Bronchial epithelial cell (primary cell): ENCODE data around the gene HDAC10. TPM values are rescaled to one million over a fixed set of nuclear protein-coding genes. Genes with fewer than 3 reads are reported as not detected.

Experiments
- DNase-seq: peaks from one replicate; pipeline ENCODE4 v3.0.0-alpha.2; 2010; ENCODE audit warnings: low read depth
- FAIRE-seq: peaks from 2 replicates; lab custom pipeline; 2011; peaks lifted over from hg19 to GRCh38; lab: Jason Lieb, UNC
- H3K27me3 ChIP-seq: 2 replicates; pipeline ENCODE4 v1.5.1; 2011; ENCODE audit warnings: low read length; ENCODE audit not compliant: control insufficient read depth, insufficient read depth
- H3K36me3 ChIP-seq: 2 replicates; pipeline ENCODE4 v1.5.1; 2011; ENCODE audit warnings: low read length; ENCODE audit not compliant: control insufficient read depth, insufficient read depth
- H3K4me3 ChIP-seq: 2 replicates; pipeline ENCODE4 v1.5.1; 2011; ENCODE audit warnings: mild to moderate bottlenecking, low read depth, low read length, control low read depth
- total RNA-seq: library from RNA; depleted of rRNA; stranded (reverse); fragments of >200 nt; gene quantifications from 2 replicates; pipeline ENCODE4 v1.2.1, GENCODE V29; 2014
- TF ChIP-seq, protein P1 (sequence below): IDR thresholded peaks from 2 replicates; pipeline ENCODE4 v1.5.1; 2011; ENCODE audit warnings: mild to moderate bottlenecking, moderate library complexity, low read length, control low read depth, inconsistent platforms; ENCODE audit not compliant: insufficient read depth, severe bottlenecking

Gene HDAC10
- total RNA-seq, 1 donor from 2014 or later, result 9.7 TPM

DNA sequence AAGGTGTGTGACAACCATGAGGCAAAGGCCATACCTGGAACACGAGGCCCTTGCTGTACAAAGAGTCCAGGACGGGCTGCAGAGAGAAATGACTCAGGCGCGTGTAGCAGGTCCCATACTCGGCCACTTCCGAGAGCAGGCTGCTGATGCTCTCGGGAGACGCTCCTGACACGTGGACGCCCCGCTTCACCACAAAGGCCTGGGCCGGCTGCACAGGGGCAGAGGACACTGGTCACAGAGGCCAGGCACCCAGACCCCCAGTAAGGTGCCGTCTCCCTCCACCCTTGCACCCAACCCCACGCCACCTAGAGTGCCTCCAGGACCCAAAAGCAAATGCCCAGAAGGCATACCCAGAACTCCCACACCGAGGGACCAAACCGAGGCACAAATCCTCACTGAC, 21.7 kb downstream of the HDAC10 start:
- TF ChIP-seq, protein P1, sequence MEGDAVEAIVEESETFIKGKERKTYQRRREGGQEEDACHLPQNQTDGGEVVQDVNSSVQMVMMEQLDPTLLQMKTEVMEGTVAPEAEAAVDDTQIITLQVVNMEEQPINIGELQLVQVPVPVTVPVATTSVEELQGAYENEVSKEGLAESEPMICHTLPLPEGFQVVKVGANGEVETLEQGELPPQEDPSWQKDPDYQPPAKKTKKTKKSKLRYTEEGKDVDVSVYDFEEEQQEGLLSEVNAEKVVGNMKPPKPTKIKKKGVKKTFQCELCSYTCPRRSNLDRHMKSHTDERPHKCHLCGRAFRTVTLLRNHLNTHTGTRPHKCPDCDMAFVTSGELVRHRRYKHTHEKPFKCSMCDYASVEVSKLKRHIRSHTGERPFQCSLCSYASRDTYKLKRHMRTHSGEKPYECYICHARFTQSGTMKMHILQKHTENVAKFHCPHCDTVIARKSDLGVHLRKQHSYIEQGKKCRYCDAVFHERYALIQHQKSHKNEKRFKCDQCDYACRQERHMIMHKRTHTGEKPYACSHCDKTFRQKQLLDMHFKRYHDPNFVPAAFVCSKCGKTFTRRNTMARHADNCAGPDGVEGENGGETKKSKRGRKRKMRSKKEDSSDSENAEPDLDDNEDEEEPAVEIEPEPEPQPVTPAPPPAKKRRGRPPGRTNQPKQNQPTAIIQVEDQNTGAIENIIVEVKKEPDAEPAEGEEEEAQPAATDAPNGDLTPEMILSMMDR, result no peak
- FAIRE-seq, result no peak
- DNase-seq, result no peak
- Histone ChIP-seq H3K27me3 (no peaks in the 10 kb centered on the region), H3K4me3 (no peak overlapping the region), H3K36me3 (peaks cover 17% of the 10 kb centered on the region)

DNA sequence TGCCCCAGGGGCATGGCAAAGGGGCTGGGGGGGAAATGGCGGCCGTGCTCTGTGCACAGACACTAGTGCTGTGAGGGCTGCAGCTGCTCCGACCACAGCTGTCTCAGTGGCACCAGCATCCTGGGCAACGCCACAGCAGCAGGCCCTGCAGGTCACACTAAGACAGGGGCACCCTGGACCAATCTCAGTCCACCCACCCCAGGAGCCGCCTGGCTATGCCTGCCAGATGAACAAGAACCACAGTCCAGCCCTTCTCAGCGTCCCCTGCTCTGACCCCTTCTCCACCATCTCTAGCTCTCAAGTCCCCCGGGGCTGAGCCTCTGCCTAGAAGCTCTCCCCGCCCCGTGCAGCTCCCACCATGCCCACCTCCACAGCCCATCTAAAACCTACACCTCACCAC, 22.7 kb downstream of the HDAC10 start:
- Histone ChIP-seq H3K4me3 (no peak overlapping the region), H3K36me3 (peaks cover 18% of the 10 kb centered on the region), H3K27me3 (no peaks in the 10 kb centered on the region)
- FAIRE-seq, result no peak
- no peak for DNase-seq
- TF ChIP-seq, protein P1, result no peak

DNA sequence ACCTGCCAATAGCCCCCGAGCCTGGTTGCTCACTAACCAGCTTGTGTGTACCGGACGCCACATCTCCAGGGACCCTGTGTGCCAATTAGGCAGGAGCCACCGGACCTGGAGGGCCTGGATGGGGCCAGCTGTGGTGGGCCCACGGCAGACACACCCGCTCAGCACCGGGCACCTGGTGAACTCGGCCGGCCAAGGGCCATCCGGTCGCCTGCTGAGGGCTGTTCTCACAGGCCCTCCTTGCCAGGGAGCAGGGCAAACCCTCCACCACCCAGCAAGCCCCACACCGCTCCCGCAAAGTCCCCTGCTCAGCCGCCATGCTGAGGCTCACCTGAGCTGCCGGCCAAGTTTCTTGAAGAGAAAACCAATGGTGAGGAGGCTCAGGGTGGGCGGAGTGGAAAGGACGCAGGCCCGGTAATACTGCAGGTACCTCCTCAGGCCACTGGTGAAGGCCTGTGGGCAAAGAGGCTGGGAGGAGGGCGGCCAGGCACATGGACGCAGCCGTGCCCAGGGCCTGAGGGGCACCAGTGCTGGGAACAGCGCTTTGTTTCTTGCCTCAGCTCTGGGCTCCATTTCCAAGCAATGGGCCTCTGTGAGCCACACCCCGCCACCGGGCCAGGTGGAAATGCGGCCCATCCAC, 23.4 kb downstream of the HDAC10 start:
- no peak overlapping the region for H3K4me3 ChIP-seq
- no peak for FAIRE-seq
- TF ChIP-seq, protein P1, result no peak
- no peaks in the 10 kb centered on the region for H3K27me3 ChIP-seq
- DNase-seq, result no peak
- H3K36me3 ChIP-seq, result peaks cover 18% of the 10 kb centered on the region

DNA sequence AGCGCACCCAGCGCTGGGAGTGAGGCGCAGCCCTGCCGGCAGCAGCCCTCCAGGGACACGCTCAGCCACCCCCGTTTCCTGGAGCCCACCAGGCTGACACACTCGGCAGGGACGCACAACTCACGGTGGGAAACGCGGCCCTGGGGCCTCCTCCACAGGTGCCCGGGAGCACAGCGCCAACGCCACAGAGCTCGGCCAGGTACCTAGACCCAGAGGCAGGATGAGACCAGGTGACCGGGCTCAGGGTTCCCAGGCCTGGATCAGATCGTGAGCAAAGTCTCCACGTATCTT, 24.2 kb downstream of the HDAC10 start:
- FAIRE-seq (no peak), DNase-seq (no peak)
- H3K36me3 ChIP-seq, result peaks cover 21% of the 10 kb centered on the region
- TF ChIP-seq, protein P1, result no peak
- no peak overlapping the region for H3K4me3 ChIP-seq
- no peaks in the 10 kb centered on the region for H3K27me3 ChIP-seq

DNA sequence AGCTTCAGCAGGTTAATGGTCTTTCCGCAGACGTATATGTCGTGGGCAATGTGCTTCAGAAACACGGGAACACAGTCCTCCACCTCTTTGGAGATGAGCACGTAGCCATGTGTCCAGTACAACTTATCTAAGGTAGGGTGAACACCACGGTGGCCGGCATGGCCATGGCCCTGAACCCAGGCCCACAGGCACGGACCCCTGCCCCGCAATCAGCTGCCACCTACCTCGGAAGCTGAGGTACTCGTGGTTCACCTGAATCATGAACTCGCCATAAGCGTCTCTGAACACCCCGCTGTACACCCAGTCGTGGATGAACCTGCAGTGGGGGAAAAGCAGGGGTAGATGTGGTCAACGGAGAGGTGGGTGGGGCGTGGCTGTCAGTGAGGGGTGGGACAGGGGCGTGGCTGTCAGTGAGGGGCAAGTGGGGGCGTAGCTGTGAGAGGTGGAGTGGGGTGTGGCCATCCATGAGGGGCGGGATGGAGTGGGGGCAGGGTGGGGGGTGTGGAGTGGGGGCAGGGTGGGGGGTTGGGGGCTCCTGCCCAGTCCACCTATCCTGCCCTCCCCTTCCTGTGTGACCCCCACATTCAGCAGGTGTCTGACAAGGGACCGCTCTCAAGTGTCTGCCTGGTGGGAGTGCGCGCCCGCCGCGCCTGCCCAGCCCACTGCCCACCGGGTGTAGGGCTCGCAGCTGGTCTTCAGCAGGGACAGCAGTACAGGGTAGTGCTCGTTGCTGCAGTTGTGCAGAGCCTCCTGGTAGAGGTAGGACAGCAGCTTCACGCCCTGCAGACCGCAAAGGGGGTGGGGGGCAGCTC, 24.8 kb downstream of the HDAC10 start:
- DNase-seq (no peak), FAIRE-seq (no peak)
- peaks cover 25% of the 10 kb centered on the region for H3K36me3 ChIP-seq
- no peaks in the 10 kb centered on the region for H3K27me3 ChIP-seq
- no peak overlapping the region for H3K4me3 ChIP-seq
- TF ChIP-seq, protein P1, result no peak
